Panc1 (cell line): ENCODE data around the gene COL13A1. TPM values are rescaled to one million over a fixed set of nuclear protein-coding genes. Genes with fewer than 3 reads are reported as not detected.

Experiments used
- ATAC-seq: fragments of 200-7000 bp; cut with Tn5 transposase; 2 replicates; pipeline ENCODE4 v1.9.1; 2020; ENCODE audit warnings: mild to moderate bottlenecking, moderate library complexity
- BruUV-seq: library from RNA; stranded (reverse); fragments of 400-500 nt; replicated peaks from 2 replicates; lab custom pipeline; 2021; lab: Mats Ljungman, UMichigan
- CTCF ChIA-PET: fragments of 300-600 bp; sonication (Branson Sonifier 250); formaldehyde crosslinking; loops from one replicate; lab custom pipeline; 2022; ENCODE audit warnings: antibody characterized with exemption; lab: Charles Lee
- POLR2A ChIA-PET: fragments of 300-600 bp; sonication (Branson Sonifier 250); formaldehyde crosslinking; loops from one replicate; lab custom pipeline; 2022; ENCODE audit warnings: antibody characterized with exemption; lab: Charles Lee
- DNase-seq: peaks from one replicate; pipeline ENCODE4 v3.0.0-alpha.2; 2010; ENCODE audit warnings: low read depth, low spot score
- H3K27ac ChIP-seq: 2 replicates; pipeline ENCODE4 v1.5.1; 2011; ENCODE audit warnings: mild to moderate bottlenecking, low read length, inconsistent platforms
- H3K27me3 ChIP-seq: fragments of 200-500 bp; sonication (Bioruptor generic); 2 replicates; pipeline ENCODE4 v1.6.0; 2014; ENCODE audit warnings: low read length, inconsistent platforms; ENCODE audit not compliant: control insufficient read depth, insufficient read depth
- H3K36me3 ChIP-seq: fragments of 200-500 bp; sonication (Bioruptor generic); 2 replicates; pipeline ENCODE4 v1.5.1; 2014; ENCODE audit warnings: inconsistent platforms, mild to moderate bottlenecking, low read length, moderate library complexity; ENCODE audit not compliant: control insufficient read depth, insufficient read depth
- H3K4me1 ChIP-seq: 2 replicates; pipeline ENCODE4 v1.5.1; 2011; ENCODE audit warnings: inconsistent platforms, mild to moderate bottlenecking, low read length, moderate library complexity; ENCODE audit not compliant: control insufficient read depth, insufficient read depth
- H3K4me3 ChIP-seq, 2 experiments: 2 replicates each; pipeline ENCODE4 v1.5.1; 2011 to 2012; ENCODE audit warnings: low read depth in 2 of 2, low read length in 2 of 2, mild to moderate bottlenecking in 2 of 2, inconsistent platforms in 1 of 2, moderate library complexity in 1 of 2
- H3K9me3 ChIP-seq: fragments of 200-500 bp; sonication (Bioruptor generic); 2 replicates; pipeline ENCODE4 v1.5.1; 2014; ENCODE audit warnings: low read depth, mild to moderate bottlenecking, inconsistent platforms, low read length, moderate library complexity; ENCODE audit not compliant: control insufficient read depth, insufficient read depth
- CTCF ChIP-seq: fragments of 450-650 bp; IDR thresholded peaks from 2 replicates; pipeline ENCODE4 v1.5.1; 2017; ENCODE audit warnings: mild to moderate bottlenecking
- POLR2AphosphoS5 ChIP-seq: IDR thresholded peaks from 2 replicates; pipeline ENCODE4 v1.6.1; 2012; ENCODE audit warnings: mild to moderate bottlenecking, low read depth, low read length, moderate library complexity
- REST ChIP-seq, 2 experiments: IDR thresholded peaks; 2 replicates each; pipeline ENCODE4 v1.6.1; 2011 to 2012; ENCODE audit warnings: low read depth in 2 of 2, control low read depth in 1 of 2, low read length in 1 of 2, mild to moderate bottlenecking in 1 of 2, moderate library complexity in 1 of 2; ENCODE audit not compliant: insufficient read depth in 1 of 2
- SIN3A ChIP-seq: IDR thresholded peaks from 2 replicates; pipeline ENCODE4 v1.6.1; 2012; ENCODE audit warnings: low read depth, mild to moderate bottlenecking, low read length, moderate library complexity, borderline replicate concordance; ENCODE audit not compliant: insufficient read depth
- TCF7L2 ChIP-seq: IDR thresholded peaks from 2 replicates; pipeline ENCODE4 v1.6.1; 2011; ENCODE audit warnings: mild to moderate bottlenecking, low read depth, low read length, inconsistent platforms
- in situ Hi-C: cut with HindIII; loops from 2 replicates; pipeline ENCODE4 v1.10.0; 2016; ENCODE audit warnings: low sequenced_read_pairs, low pct_unique_long_range_greater_than_20kb
- intact Hi-C: fragments of 100-400 bp; cut with micrococcal nuclease; formaldehyde crosslinking; loops from one replicate; pipeline ENCODE4 v1.10.0; 2022; ENCODE audit not compliant: unreplicated experiment
- total RNA-seq: library from RNA; stranded (reverse); gene quantifications from one replicate; pipeline ENCODE4 v1.2.1, GENCODE V29; 2021; ENCODE audit not compliant: unreplicated experiment

COL13A1 gene
- total RNA-seq, 1 experiment from 2014 or later, result 1.0 TPM

GRCh38 chr10:69899727-69900595, 98.3 kb downstream of the COL13A1 start:
- H3K9me3 ChIP-seq, result no peaks in the 10 kb centered on the region
- ChIA-PET CTCF (interaction anchor here (2.6 kb wide), 1 partner anchor 15 kb away, joined by 11 read pairs; no protein-coding TSS in a partner anchor), POLR2A (no interaction called here)
- no peak overlapping the region for H3K4me3 ChIP-seq
- DNase-seq (no peak), ATAC-seq (no peak)
- H3K27me3 ChIP-seq, result no peaks in the 10 kb centered on the region
- TF ChIP-seq SIN3A (no peak), POLR2AphosphoS5 (no peak), TCF7L2 (no peak), CTCF (no peak), REST (IDR thresholded peaks at IDR 0.05; ENCODE audit: insufficient read depth in 1 of 2, low read depth in 2 of 2, low read length in 1 of 2) (no peak)
- BruUV-seq, result no TSS peak
- intact Hi-C loops, result no loop called here
- in situ Hi-C loops, result no loop called here
- H3K36me3 ChIP-seq, result no peaks in the 10 kb centered on the region
- H3K4me1 ChIP-seq, result no peaks in the 10 kb centered on the region
- H3K27ac ChIP-seq, result no peak overlapping the region

GRCh38 chr10:69901022-69901421, 99.3 kb downstream of the COL13A1 start:
- Histone ChIP-seq H3K36me3 (no peaks in the 10 kb centered on the region), H3K27me3 (no peaks in the 10 kb centered on the region), H3K9me3 (no peaks in the 10 kb centered on the region), H3K4me1 (no peaks in the 10 kb centered on the region), H3K4me3 (no peak overlapping the region), H3K27ac (no peak overlapping the region)
- no peak for TF ChIP-seq SIN3A
- no peak for TF ChIP-seq POLR2AphosphoS5
- no peak for TF ChIP-seq TCF7L2
- ChIA-PET CTCF (interaction anchor here (1.4 to 2.6 kb wide), 2 partner anchors 10 to 14 kb away, joined by 4 to 11 read pairs; no protein-coding TSS in a partner anchor), POLR2A (no interaction called here)
- ATAC-seq (no peak), DNase-seq (no peak)
- in situ Hi-C loops, result no loop called here
- no TSS peak for BruUV-seq
- intact Hi-C loops, result no loop called here
